HG03039 (cell line): Measurements from ENCODE around the gene PKNOX2.

Source experiments
- ATAC-seq: cut with Tn5 transposase; IDR thresholded peaks from one replicate; pipeline ENCODE4 v1.9.1; 2021; ENCODE audit warnings: mild to moderate bottlenecking, moderate library complexity; ENCODE audit not compliant: unreplicated experiment

PKNOX2 gene

DNA sequence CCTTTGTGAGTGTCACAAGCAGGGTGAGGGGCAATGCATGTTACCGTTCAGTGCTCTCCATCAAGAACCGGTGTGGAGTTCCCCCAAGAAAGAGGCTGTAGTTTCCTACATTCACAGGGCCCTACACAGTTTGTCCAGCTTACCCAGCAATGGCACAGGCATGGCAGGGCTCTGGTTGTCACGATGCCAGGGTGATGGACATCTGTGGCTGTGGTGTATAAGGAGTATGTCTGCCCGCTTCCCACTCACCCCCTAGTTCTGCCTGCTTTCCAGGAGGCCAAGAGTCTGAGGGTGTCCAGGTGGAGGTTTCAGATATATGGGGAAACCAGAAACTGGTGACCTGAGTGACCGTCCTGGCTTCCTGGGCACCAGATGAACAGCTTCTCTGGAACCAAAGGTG is 116.1 kb downstream of the PKNOX2 start:
- ATAC-seq = no peak

DNA sequence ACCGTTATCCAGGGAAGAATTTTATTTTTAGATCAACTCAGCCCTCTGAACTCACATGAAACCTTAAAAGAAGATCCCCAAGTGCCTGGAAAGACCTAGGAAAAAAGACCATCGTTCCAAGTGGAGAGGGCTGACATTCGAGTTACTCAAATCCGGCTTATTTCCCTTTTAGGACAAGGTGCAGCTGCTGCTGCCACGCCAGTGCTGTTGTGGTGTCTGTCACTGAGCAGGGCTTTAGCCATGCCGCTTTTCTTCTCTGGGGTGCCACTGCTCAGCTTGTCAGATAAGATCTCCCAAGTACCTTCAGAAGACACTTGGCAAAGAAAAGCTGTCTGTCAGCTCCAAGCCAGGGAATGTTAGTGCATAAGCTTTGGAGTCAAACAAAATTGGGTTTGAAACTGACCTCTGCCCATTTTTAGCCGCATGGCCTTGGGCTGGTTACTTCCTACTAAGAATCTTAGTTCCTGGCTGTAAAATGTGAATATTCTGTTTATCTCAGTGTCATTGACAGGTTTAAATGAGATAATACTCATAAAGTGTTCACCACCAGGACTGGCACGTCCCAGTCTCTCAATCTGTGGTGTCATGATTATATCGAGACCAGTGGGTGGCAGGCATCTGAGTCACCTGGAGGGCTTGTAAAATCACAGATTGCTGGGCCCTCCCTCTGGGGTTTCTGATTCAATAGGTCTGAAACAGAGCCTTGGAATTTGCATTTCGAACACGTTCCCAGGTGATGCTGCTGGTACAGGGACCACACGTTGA is 117.5 kb downstream of the PKNOX2 start:
- ATAC-seq = no peak

DNA sequence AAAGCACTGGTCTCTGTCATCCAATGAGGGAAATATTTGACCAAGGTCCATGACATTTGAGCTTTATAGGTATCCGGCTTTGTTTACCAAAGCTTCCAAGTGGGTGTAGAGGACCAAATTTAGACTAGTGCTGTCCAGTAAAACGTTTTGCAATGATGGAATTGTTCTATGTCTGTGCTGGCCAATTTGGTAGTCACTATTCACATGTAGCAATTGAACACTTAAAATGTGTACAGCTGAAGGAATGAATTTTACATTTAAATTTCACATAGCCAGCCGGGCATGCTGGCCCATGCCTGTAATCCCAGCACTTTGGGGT is 118.0 kb downstream of the PKNOX2 start:
- ATAC-seq = no peak

DNA sequence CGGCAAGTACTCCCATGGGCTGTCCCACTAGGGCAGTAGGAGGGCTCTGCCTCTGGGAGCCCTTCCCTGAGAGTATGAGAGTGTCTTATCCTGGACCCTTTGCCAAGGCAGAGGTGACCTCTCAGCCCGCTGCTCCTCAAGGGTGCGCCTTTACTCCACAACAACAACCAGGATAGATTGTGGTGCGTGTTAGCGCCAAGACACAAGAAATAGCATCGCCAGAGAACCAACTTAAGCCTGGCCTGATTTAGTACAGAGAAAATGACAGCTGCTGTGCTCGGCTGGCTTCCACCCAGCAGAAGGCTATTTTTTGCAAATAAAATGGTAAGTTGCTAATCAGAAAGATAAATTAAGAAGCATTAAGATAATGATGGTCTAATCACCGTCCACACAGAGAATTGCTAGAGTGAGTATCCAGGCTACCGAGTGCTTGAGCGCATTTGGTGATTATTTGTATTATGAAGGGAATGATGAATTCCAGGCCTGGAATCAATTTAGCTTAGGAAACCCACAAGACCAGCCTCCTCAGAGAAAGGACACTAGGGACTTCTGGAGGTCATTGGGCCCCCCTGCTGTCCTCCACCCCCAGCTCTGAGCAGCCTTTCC is 119.8 kb downstream of the PKNOX2 start:
- no peak for ATAC-seq

DNA sequence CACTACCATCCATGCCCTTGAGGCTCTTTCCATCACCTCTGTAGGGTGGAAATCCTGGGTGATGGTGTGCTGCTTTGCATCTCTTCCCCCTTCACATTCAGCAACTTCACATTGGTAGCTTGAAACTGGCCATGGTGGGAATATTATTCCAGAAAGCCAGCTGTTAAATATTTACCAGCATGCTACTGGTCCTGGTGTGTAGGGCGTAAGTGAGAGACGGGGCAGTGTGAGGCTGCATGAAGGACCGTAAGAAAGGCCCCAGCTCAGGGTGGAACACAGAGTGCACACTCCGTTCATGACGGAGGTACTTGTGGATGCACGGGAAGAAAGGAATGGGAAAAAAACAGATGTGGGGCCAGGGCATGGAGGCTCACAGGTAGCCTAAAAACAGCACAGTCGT is 121.3 kb downstream of the PKNOX2 start:
- ATAC-seq = no peak

DNA sequence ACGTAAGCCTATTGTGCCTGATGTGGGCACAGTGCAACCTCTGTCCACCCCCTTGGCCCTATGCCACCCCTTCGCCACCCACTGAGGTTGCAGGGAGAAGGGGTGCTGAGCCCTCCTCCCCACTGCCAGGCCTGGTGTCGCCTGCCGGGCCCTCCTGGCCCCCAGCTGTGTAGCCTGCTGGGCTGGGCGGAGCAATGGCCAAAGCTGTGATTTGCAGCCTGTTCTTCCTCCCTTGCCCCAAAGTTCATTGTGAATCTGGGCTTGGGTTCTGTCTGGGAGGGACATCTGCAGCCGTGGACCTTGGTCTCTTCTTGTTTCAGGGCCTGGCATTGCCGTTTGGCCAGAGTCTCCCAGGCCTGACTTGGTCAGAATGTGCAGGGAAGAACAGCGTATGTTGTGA is 121.9 kb downstream of the PKNOX2 start:
- no peak for ATAC-seq

DNA sequence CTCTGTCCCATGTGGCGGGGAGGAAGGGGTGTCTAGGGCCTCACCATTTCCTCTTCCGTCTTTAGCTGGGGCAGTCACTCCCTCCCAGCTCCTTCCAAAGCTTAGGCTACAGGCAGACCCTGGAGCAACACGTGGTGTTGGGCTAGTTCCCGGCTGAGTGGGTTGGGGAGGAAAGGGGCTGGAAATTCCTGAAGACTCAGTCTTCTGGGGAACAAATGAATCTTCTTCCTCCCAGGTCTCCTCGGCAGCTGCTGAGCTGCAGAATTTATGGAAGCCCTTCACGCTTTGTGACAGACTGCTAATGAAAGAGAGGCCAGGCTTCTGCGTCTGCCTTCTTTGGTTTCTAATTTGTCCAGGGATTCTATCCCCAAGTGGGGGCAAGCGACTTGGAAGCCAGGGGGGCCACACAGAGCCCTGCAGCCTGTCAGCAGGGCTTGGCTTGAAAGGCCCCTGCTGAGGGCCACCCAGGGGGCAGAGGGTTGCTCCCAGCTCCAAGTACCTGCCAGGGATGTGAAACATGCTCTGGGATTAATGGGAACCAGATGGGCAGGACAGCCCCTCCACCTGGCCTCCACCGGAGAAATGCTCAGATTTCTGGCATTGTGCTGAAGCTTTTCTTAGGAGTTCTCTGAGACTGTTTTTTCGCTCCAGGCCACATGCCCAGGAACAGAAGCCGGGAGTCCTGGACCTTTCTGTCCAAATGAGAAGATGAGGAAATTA is 123.1 kb downstream of the PKNOX2 start:
- no peak for ATAC-seq

DNA sequence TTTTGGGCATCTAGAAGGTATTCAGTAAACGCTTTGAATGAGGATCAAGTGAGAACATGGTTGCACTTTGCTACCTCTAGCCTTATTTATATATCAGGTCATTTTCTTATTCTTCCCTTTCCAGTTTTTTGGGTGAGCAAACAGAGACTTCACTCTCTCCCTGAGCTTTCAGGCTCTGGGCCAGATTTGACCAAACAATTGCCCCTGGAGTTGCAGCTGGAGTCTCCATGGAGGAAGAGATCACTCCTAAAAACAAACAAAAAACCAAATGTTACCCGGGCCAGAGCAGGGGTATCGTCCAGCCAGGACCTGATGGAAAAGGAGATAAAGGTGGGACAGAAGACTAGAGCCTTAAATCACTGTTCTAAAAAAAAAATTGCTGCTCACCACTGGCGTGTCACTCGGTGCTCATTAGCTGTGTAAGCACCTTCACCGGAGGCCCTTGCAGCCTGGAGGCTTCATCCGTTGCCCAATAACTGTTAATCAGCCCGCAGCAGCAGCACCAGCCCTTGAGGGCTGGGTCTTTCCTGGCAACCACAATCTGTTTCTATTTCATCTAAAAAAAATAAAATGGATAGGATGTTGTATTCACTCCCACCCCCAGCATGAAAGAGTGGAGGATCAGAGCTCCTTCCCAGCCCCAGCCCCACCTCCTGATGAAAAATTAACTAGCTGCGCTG is 125.0 kb downstream of the PKNOX2 start:
- no peak for ATAC-seq

DNA sequence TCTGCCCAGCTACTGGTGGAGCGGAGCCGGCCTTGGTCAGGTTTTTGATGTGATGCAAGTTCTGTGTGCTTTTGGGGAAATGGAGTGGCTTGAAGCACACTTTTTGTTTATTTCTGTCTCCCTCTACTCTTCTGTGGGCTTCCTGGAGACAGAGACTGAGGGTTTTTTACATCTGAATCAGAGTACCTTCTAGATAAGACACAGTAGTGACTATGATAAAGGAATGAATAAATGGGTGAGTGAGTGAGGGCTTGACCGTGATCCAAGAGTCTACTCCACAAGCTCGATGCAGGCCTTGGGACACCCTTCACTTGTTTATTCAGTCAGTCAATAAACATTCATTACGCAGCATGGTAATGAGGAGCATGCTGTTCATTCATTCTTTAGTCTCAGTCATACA is 125.7 kb downstream of the PKNOX2 start:
- no peak for ATAC-seq

DNA sequence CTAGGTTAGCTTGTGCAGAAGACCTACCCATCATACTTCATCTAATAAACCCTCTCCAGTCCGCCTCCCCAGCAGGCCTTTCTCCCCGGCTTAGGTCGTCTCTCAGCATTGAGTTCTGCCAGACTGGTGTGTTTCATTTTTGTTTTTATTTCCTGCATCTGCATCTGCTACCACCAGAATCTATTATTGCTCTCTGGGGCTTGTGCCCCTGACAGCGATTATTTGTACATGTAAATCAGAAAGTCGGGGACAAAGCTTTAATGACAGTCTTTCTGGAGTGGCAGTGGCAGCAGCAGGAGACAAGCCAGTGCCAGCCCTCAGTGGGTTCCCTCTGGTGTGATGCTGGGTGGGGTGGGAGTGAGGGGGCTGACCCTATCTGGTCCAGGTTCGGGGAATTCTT is 127.5 kb downstream of the PKNOX2 start:
- ATAC-seq = no peak

DNA sequence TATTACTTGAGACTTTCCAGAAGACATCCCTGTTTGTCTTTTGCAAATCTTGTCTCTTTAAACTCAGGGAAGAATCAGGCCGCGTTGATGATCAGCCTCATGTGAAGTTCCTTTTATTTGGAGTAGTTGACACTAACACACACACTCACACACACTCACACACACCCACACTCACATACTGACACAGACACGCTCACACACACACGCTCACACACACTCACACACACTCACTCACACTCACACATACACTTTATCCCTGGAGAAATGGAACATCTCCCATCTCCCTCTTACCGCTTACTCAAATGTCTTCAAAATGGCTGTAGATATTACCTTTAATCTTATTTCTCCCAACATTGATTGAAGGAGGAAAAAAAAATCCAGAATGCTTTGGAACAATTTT is 129.0 kb downstream of the PKNOX2 start:
- ATAC-seq = no peak

DNA sequence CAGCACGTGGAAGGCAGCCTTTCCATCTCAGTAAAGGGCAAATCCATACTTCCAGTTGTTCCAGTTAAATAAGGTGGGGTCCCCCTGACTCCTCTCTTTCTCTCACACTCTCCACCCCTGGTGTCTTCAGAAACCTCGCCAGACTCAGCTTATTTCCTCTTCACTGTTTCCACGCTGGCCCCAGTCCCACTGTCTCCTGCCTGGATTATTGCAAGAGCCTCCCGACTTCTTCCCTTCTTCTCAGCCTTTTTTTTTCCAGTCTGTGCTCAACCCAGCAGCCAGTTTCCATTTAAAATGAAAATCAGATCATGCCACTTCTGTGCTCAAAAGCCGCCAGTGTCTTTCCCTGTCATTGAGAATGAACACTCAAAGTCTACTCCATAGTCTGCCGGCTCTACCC is 131.4 kb downstream of the PKNOX2 start:
- ATAC-seq = no peak

DNA sequence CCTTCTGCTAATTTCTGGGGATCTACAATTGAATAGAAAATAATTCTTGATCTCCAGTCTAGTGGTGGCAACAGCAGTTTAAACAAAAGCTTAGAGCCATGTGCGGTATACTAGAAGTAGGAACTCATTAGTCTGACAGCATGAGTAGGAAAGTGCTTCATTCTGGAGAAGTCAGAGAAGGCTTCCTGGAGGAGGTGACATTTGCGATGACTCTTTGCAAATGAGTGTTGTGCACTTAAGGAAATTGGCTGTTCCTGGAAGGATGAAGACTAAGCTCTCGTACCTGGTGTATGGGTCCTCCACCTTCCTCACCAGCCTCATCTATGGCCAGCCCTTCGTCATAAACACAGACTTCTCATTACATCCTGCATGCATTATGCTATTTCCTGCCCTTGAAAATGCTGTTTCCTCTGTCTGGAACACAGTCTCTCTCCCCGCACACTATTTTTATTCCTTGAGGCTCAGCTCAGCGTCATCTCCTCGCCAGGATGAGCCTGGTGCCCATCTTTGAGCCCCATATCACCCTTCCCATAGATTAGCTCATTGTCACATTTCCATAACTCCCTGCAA is 132.9 kb downstream of the PKNOX2 start:
- no peak for ATAC-seq

DNA sequence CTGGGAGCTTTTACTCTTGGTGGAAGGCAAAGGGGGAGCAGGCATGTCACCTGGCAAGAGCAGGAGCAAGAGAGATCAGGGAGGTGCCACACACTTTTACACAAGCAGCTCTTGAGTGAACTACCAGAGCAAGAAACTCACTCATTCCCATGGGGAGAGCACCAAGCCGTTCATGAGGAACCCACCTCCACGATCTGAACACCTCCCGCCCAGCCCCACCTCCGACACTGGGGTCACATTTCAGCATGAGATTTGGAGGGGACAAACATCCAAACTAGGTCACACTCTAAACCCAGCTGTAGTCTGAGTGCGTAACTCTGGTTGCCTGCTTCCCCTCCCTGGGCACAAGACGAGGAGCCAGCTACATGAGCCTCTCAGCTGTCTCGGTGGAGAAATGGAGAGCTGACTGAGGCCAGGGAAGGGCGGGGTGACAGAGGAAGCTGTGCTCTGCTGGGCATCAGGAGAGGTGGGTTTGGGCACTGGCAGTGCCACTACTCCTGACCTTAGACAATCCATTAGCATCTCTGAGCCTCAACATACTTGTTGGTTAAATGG is 134.6 kb downstream of the PKNOX2 start:
- no peak for ATAC-seq

DNA sequence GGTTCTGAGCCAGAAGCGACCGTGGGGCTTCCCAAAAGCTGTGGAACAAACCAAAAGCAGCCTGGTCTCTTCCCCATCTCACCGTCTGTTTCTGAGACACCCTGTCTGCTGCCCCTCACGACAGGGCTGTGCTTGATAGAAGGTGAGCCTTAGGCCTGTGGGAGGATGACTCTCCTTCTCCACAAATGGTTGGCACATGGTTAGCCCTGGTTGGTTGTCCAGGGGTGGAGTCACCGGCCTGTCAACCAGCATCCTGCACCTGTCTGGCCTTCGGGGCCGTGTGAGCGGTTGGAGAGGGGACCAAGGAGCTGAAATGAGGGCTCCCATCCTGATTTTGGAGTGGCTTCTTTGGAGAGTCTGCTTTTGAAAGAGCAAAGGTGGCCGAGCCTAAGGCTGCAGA is 135.3 kb downstream of the PKNOX2 start:
- no peak for ATAC-seq

DNA sequence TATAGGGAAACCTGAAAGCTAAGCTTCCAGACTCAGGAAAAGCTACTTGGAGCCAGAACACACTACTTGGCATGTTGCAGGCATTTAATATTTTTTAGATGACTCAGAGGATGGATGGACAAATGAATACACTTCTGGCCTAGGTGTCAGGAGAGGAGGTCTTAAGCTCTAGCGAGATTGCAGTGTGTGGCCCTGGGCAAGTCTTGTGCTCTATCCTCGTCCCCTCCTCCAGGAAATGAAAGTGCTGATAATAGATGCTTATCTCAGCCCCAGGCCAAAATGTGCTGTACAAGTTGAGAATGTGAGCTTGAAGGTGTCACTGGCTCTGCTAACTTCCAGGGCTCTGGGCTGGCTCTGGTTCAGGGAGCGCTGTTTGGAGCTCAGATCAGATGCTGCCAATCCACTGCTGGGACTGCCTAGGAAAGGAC is 136.3 kb downstream of the PKNOX2 start:
- ATAC-seq = no peak

DNA sequence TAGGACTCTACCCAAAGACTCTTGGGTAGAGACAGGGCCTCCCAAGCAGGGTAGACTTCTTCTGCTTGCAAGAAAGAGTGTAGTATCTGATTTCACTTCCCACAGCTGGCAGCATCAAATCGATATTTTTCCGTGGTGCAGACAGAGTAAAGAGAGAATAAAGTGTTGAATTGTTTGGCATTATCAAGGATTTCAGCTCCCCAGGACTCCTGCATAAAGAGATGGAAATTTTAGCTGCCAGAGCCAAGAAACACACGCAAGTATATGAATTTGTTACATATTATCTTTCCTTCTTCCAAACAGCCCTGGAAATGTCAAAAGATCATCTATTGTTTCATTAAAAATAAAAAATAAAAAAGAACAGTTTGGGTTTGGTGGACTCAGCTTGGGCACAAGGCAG is 136.8 kb downstream of the PKNOX2 start:
- ATAC-seq = no peak

DNA sequence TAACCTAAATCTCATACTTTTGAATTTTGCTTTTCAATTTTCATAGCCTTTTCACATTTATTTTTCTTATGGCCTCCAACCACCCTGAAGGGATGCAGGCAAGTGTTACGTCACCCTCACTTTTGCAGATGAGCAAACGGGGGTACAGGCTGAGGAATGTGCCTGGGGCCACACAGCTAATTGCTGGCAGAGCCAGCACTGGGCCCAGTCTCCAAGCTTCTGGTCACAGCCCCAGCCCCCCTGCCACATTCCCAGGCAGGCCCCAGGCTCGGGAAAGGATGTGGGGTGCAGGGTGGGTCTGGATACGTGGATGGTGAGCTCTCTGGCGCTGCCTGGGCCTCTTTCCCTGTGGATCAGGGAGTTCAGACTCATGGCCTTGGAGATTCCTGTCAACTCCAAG is 138.6 kb downstream of the PKNOX2 start:
- no peak for ATAC-seq

DNA sequence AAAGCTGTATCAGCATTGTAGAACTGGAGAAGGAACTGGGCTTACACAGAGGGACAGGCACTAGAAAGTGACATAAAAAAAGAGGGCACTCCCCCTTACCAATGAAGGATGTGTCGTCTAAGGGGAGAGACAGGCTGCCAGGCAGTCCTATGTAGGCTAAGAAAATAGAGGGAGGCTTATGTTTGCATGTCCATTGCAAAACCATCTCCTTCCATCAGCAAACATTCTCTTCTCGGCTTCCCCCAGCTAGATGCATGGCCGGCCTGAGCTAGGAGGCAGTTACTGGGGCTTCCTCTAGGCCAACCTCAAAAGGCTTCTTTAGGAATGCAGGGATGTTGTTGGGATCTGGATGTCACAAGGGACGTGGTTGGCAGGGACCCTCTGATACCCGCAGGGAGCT is 139.1 kb downstream of the PKNOX2 start:
- ATAC-seq = no peak

DNA sequence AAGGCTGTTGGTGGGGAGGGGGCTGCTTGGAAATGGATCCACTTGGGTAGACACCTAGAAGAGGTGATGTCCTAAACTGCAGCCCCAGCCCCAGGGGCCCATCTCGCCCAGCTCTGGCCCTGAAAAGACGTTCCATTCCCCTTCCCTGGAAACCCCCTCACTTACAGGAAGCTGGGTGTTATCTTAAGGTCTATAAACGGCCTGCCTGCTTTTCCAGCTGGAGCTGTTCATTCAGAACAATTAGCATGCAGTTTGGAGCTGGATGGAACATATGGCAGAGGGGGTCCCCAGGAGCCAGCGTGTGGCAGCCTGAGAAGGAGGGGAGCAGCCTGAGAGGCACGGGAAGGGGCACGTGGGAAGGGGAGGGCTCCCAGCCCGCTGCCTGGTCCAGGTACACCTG is 139.6 kb downstream of the PKNOX2 start:
- no peak for ATAC-seq

DNA sequence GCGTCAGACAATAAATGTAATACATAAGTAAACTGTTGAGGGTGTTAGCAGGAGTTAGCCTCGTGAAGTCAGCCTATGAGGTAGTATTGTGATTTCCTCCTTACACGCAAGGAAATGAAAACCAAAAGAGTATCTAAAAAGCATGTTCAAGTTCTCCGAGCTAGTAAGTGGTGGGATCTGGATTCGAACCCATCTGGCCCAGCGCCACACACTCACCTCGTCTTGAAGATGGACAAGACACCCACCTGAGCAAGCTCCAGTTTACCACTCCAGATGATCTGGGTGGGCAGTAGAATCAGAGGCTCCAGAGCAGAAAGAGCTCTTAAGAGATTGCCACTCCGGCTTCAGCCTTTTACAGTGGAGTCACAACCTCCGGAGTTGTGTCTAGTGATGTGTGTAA is 140.3 kb downstream of the PKNOX2 start:
- ATAC-seq = no peak
